ENCODE results near the gene MAP4K2.

Gene MAP4K2

GRCh38 chr11:64810891-64811272 is 7.9 kb upstream of the MAP4K2 start:
- DNase-seq (ENCODE audit: low spot score): no peak

GRCh38 chr11:64810271-64810890 is 7.4 kb upstream of the MAP4K2 start, which contains the start of gene MEN1:
TSS of gene MEN1 (minus strand) at chr11:64810551. CDS start at chr11:64810109, 442 bp downstream.
- DNase-seq (ENCODE audit: low spot score): peak; percentile 96

- DNase-seq (ENCODE audit: low spot score): no peak
These were observed 6.8 kb upstream of the MAP4K2 start for GRCh38 chr11:64809781-64810241.

- DNase-seq (ENCODE audit: low spot score): no peak
These were observed 2.5 kb upstream of the MAP4K2 start for GRCh38 chr11:64805481-64805880.

GRCh38 chr11:64804346-64805210 is 1.6 kb upstream of the MAP4K2 start:
- no peak for DNase-seq (ENCODE audit: low spot score)

- DNase-seq (ENCODE audit: low spot score): no peak
These were observed 882 bp upstream of the MAP4K2 start for GRCh38 chr11:64803846-64804345.

- no peak for DNase-seq (ENCODE audit: low spot score)
These were observed 450 bp downstream of the MAP4K2 start for GRCh38 chr11:64802370-64803157.

- DNase-seq (ENCODE audit: low spot score): no peak
These were observed 1.2 kb downstream of the MAP4K2 start for GRCh38 chr11:64801561-64802369.

- DNase-seq (ENCODE audit: low spot score): no peak
These were observed 1.9 kb downstream of the MAP4K2 start for GRCh38 chr11:64801158-64801464.

GRCh38 chr11:64800303-64801157 is 2.5 kb downstream of the MAP4K2 start:
- DNase-seq (ENCODE audit: low spot score): no peak

- DNase-seq (ENCODE audit: low spot score): no peak
These were observed 3.3 kb downstream of the MAP4K2 start for GRCh38 chr11:64799623-64800302.

- DNase-seq (ENCODE audit: low spot score): no peak
These were observed 3.8 kb downstream of the MAP4K2 start for GRCh38 chr11:64799256-64799622.

- DNase-seq (ENCODE audit: low spot score): no peak
These were observed 6.1 kb downstream of the MAP4K2 start for GRCh38 chr11:64796757-64797541.

- no peak for DNase-seq (ENCODE audit: low spot score)
These were observed 6.8 kb downstream of the MAP4K2 start for GRCh38 chr11:64796047-64796756.

- DNase-seq (ENCODE audit: low spot score): no peak
These were observed 8.5 kb downstream of the MAP4K2 start for GRCh38 chr11:64794526-64794925.

- no peak for DNase-seq (ENCODE audit: low spot score)
These were observed 9.5 kb downstream of the MAP4K2 start for GRCh38 chr11:64793271-64794160.

- no peak for DNase-seq (ENCODE audit: low spot score)
These were observed 10.5 kb downstream of the MAP4K2 start for GRCh38 chr11:64792482-64792881.
